H1 (cell line): Measurements from ENCODE around the gene NHLRC2. TPM values are rescaled to one million over a fixed set of nuclear protein-coding genes. Genes with fewer than 3 reads are reported as not detected.

Experiments
- CTCF ChIA-PET: fragments of 300-600 bp; sonication (Branson Sonifier 250); formaldehyde crosslinking; loops from one replicate; lab custom pipeline; 2021; ENCODE audit not compliant: partially characterized antibody; lab: Charles Lee
- POLR2A ChIA-PET: fragments of 300-600 bp; sonication (Branson Sonifier 250); formaldehyde crosslinking; loops from one replicate; lab custom pipeline; 2021; ENCODE audit warnings: inconsistent platforms; ENCODE audit not compliant: partially characterized antibody; lab: Charles Lee
- DNase-seq, 2 experiments: peaks; one replicate each; pipeline versions ENCODE4 v3.0.0 to v3.0.0-alpha.2; 2010 to 2022; ENCODE audit warnings: low spot score in 2 of 2, low read depth in 1 of 2, mixed read lengths in 1 of 2
- FAIRE-seq: peaks from 2 replicates; lab custom pipeline; 2011; peaks lifted over from hg19 to GRCh38; lab: Jason Lieb, UNC
- H2AFZ ChIP-seq: 2 replicates; pipeline ENCODE4 v1.8.1; 2012; ENCODE audit warnings: low read length, inconsistent platforms
- H2AK5ac ChIP-seq: 2 replicates; pipeline ENCODE4 v1.6.1; 2013; ENCODE audit warnings: low read depth, low read length
- H2BK120ac ChIP-seq: replicated peaks from 2 replicates; pipeline ENCODE3; 2013; ENCODE audit warnings: low read depth, low read length, inconsistent platforms
- H2BK12ac ChIP-seq: 2 replicates; pipeline ENCODE4 v1.6.1; 2013; ENCODE audit warnings: low read depth, low read length
- H2BK15ac ChIP-seq: 2 replicates; pipeline ENCODE4 v1.6.1; 2013; ENCODE audit warnings: low read length
- H2BK20ac ChIP-seq: 2 replicates; pipeline ENCODE4 v1.6.1; 2013; ENCODE audit warnings: low read length
- H2BK5ac ChIP-seq: 2 replicates; pipeline ENCODE4 v1.6.1; 2013; ENCODE audit warnings: low read depth, low read length
- H3K14ac ChIP-seq: 2 replicates; pipeline ENCODE4 v1.6.1; 2013; ENCODE audit warnings: inconsistent platforms; ENCODE audit not compliant: insufficient read length
- H3K18ac ChIP-seq: 2 replicates; pipeline ENCODE4 v1.6.1; 2013; ENCODE audit warnings: low read length; ENCODE audit errors: extremely low read depth
- H3K23ac ChIP-seq: 2 replicates; pipeline ENCODE4 v1.6.1; 2013; ENCODE audit warnings: inconsistent platforms; ENCODE audit not compliant: insufficient read length
- H3K23me2 ChIP-seq: 2 replicates; pipeline ENCODE4 v1.6.1; 2013; ENCODE audit warnings: low read depth, low read length
- H3K27ac ChIP-seq: 2 replicates; pipeline ENCODE4 v1.6.1; 2011; ENCODE audit warnings: low read depth, low read length, inconsistent platforms
- H3K27me3 ChIP-seq, 4 experiments: replicated peaks in 1 of 4; 1 replicate in 1 of 4; 2 replicates in 3 of 4; pipeline versions ENCODE4 v1.6.1 to v1.8.1; 2011 to 2013; ENCODE audit warnings: low read length in 3 of 4, mild to moderate bottlenecking in 3 of 4, inconsistent platforms in 2 of 4, mixed read lengths in 2 of 4, moderate library complexity in 1 of 4; ENCODE audit not compliant: control insufficient read depth in 3 of 4, insufficient read depth in 3 of 4; ENCODE audit errors: extremely low read depth in 1 of 4
- H3K36me3 ChIP-seq, 4 experiments: 2 replicates each; pipeline versions ENCODE4 v1.6.1 to v1.8.1; 2011 to 2013; ENCODE audit warnings: mild to moderate bottlenecking in 4 of 4, low read length in 3 of 4, moderate library complexity in 2 of 4, control low read depth in 1 of 4, inconsistent platforms in 1 of 4; ENCODE audit not compliant: insufficient read depth in 4 of 4, control insufficient read depth in 2 of 4
- H3K4ac ChIP-seq: replicated peaks from 2 replicates; pipeline ENCODE3; 2013; ENCODE audit warnings: low read length, low read depth, mixed read lengths, inconsistent platforms; ENCODE audit not compliant: insufficient read length
- H3K4me1 ChIP-seq, 4 experiments: replicated peaks in 1 of 4; 1 replicate in 1 of 4; 2 replicates in 3 of 4; pipeline versions ENCODE4 v1.6.1 to v1.8.1; 2011 to 2013; ENCODE audit warnings: low read length in 3 of 4, inconsistent platforms in 2 of 4, mixed read lengths in 1 of 4; ENCODE audit not compliant: insufficient read depth in 4 of 4, control insufficient read depth in 3 of 4
- H3K4me2 ChIP-seq, 2 experiments: 2 replicates each; pipeline versions ENCODE4 v1.6.1 to v1.8.1; 2011 to 2013; ENCODE audit warnings: low read depth in 2 of 2, low read length in 2 of 2, control low read depth in 1 of 2, inconsistent platforms in 1 of 2, mild to moderate bottlenecking in 1 of 2; ENCODE audit not compliant: insufficient read depth in 1 of 2
- H3K4me3 ChIP-seq, 4 experiments: fragments of 200-600, 300-600 bp in 1 of 4; sonication (generic), shearing (Covaris generic), sonication (Bioruptor Twin) in 1 of 4; 2 replicates each; pipeline versions ENCODE4 v1.5.1 to v1.8.1; 2011 to 2016; ENCODE audit warnings: low read length in 4 of 4, low read depth in 3 of 4, control low read depth in 2 of 4, inconsistent platforms in 2 of 4, mild to moderate bottlenecking in 2 of 4, mixed read lengths in 1 of 4, moderate library complexity in 1 of 4; ENCODE audit not compliant: insufficient read depth in 2 of 4; ENCODE audit errors: extremely low read depth in 1 of 4
- H3K56ac ChIP-seq: replicated peaks from 2 replicates; pipeline ENCODE3; 2013; ENCODE audit warnings: low read depth, mild to moderate bottlenecking, mixed read lengths, low read length, inconsistent platforms; ENCODE audit not compliant: insufficient read length
- H3K79me1 ChIP-seq: 2 replicates; pipeline ENCODE4 v1.6.1; 2013; ENCODE audit warnings: low read depth, low read length, control low read depth
- H3K79me2 ChIP-seq, 2 experiments: 2 replicates each; pipeline versions ENCODE4 v1.6.1 to v1.8.1; 2012 to 2013; ENCODE audit warnings: low read length in 2 of 2, mild to moderate bottlenecking in 2 of 2, inconsistent platforms in 1 of 2; ENCODE audit not compliant: insufficient read depth in 2 of 2, control insufficient read depth in 1 of 2
- H3K9ac ChIP-seq, 4 experiments: replicated peaks in 1 of 4; 1 replicate in 1 of 4; 2 replicates in 3 of 4; pipeline versions ENCODE4 v1.6.1 to v1.8.1; 2011 to 2013; ENCODE audit warnings: low read depth in 3 of 4, low read length in 3 of 4, control low read depth in 2 of 4, mild to moderate bottlenecking in 2 of 4, moderate library complexity in 2 of 4, inconsistent platforms in 1 of 4; ENCODE audit errors: extremely low read depth in 1 of 4
- H3K9me3 ChIP-seq, 2 experiments: 2 replicates each; pipeline versions ENCODE4 v1.6.1 to v1.8.1; 2012 to 2013; ENCODE audit warnings: mild to moderate bottlenecking in 2 of 2, moderate library complexity in 2 of 2, control low read depth in 1 of 2, inconsistent platforms in 1 of 2, low read depth in 1 of 2, low read length in 1 of 2, mixed read lengths in 1 of 2; ENCODE audit not compliant: insufficient read depth in 2 of 2
- H4K20me1 ChIP-seq, 2 experiments: replicated peaks in 1 of 2; 2 replicates each; pipeline versions ENCODE3 to v1.8.1; 2011 to 2013; ENCODE audit warnings: inconsistent platforms in 2 of 2, low read length in 2 of 2, mild to moderate bottlenecking in 1 of 2; ENCODE audit not compliant: insufficient read depth in 2 of 2, control insufficient read depth in 1 of 2
- H4K5ac ChIP-seq: 2 replicates; pipeline ENCODE4 v1.6.1; 2013; ENCODE audit warnings: low read length, low read depth, mixed read lengths, inconsistent platforms; ENCODE audit not compliant: insufficient read length
- H4K8ac ChIP-seq: 2 replicates; pipeline ENCODE4 v1.8.0; 2013; ENCODE audit warnings: mild to moderate bottlenecking, moderate library complexity, low read length, inconsistent platforms; ENCODE audit not compliant: insufficient read depth; ENCODE audit errors: extremely low read depth
- H4K91ac ChIP-seq: replicated peaks from 2 replicates; pipeline ENCODE3; 2013; ENCODE audit warnings: low read length, mixed read lengths, inconsistent platforms; ENCODE audit not compliant: insufficient read length
- BCL11A ChIP-seq, 2 experiments: IDR thresholded peaks; one replicate each; pipeline ENCODE4 v1.6.1; 2011; ENCODE audit warnings: low read depth in 2 of 2, low read length in 2 of 2, mild to moderate bottlenecking in 2 of 2
- KDM4A ChIP-seq: IDR thresholded peaks from one replicate; pipeline ENCODE4 v1.7.1; 2012; ENCODE audit warnings: low read depth, mild to moderate bottlenecking, moderate library complexity, low read length, inconsistent platforms; ENCODE audit not compliant: severe bottlenecking
- PHF8 ChIP-seq: fragments of 200-600 bp; sonication (generic); conservative IDR thresholded peaks from 2 replicates; pipeline ENCODE4 v1.7.1; 2012; ENCODE audit warnings: low read depth, mild to moderate bottlenecking, inconsistent platforms, low read length, moderate library complexity
- RBBP5 ChIP-seq: IDR thresholded peaks from 2 replicates; pipeline ENCODE4 v1.7.1; 2012; ENCODE audit warnings: low read depth, mild to moderate bottlenecking, inconsistent platforms, low read length, moderate library complexity, borderline replicate concordance
- TAF1 ChIP-seq: IDR thresholded peaks from 2 replicates; pipeline ENCODE4 v1.6.1; 2011; ENCODE audit warnings: mild to moderate bottlenecking, low read depth, low read length
- TAF7 ChIP-seq: optimal IDR thresholded peaks from 2 replicates; pipeline ENCODE3; 2011; ENCODE audit warnings: low read depth, mild to moderate bottlenecking, inconsistent platforms, low read length, moderate library complexity, borderline replicate concordance
- YY1 ChIP-seq: IDR thresholded peaks from 2 replicates; pipeline ENCODE4 v1.6.1; 2011; ENCODE audit warnings: low read depth, mild to moderate bottlenecking, low read length
- WGBS, 2 experiments: shearing (Covaris generic) in 1 of 2; methylation state at CpG; one replicate each; pipeline versions ENCODE4 v1.1.6 to v1.1.7; 2013 to 2015; ENCODE audit warnings: low lambda C conversion rate in 2 of 2, mixed read lengths in 2 of 2, inconsistent platforms in 1 of 2, low coverage in 1 of 2, missing lambda C conversion rate in 1 of 2; ENCODE audit not compliant: insufficient replicate concordance in 2 of 2, insufficient coverage in 1 of 2, insufficient read length in 1 of 2; ENCODE audit errors: extremely low coverage in 1 of 2, missing lambda C conversion rate in 1 of 2; 5-methylcytosine and 5-hydroxymethylcytosine counted together
- polyA plus RNA-seq, 7 experiments: library from polyadenylated mRNA; depleted of rRNA in 3 of 7; stranded (reverse) in 5 of 7; unstranded in 2 of 7; fragments of >200 nt in 5 of 7; fragments of 200-250 nt in 2 of 7; gene quantifications; 1 replicate in 5 of 7; 2 replicates in 1 of 7; 4 replicates in 1 of 7; pipeline versions ENCODE4 v1.2.1 to v1.2.3, GENCODE V29; 2011 to 2013; ENCODE audit warnings: missing spikeins in 2 of 7, mixed read lengths in 2 of 7
- total RNA-seq: library from RNA; stranded (reverse); fragmentation: NEBNext Ultra II Directional; extraction: Animal tissue kit (Norgen Biotek cat#: 25700); gene quantifications from 2 replicates; pipeline ENCODE4 v1.2.1, GENCODE V29; 2021
- TF ChIP-seq, protein P1 (sequence below): IDR thresholded peaks from 2 replicates; pipeline ENCODE4 v1.6.1; 2012; ENCODE audit warnings: inconsistent platforms
- TF ChIP-seq, protein P2 (sequence below): IDR thresholded peaks from 2 replicates; pipeline ENCODE4 v1.6.1; 2012; ENCODE audit warnings: inconsistent platforms

NHLRC2 gene
- total and polyA plus RNA-seq, 2 of the 8 experiments (the other 6 are each of a cell fraction or from before 2014, with no cell fraction given), result 4.9 to 25.6 TPM

DNA sequence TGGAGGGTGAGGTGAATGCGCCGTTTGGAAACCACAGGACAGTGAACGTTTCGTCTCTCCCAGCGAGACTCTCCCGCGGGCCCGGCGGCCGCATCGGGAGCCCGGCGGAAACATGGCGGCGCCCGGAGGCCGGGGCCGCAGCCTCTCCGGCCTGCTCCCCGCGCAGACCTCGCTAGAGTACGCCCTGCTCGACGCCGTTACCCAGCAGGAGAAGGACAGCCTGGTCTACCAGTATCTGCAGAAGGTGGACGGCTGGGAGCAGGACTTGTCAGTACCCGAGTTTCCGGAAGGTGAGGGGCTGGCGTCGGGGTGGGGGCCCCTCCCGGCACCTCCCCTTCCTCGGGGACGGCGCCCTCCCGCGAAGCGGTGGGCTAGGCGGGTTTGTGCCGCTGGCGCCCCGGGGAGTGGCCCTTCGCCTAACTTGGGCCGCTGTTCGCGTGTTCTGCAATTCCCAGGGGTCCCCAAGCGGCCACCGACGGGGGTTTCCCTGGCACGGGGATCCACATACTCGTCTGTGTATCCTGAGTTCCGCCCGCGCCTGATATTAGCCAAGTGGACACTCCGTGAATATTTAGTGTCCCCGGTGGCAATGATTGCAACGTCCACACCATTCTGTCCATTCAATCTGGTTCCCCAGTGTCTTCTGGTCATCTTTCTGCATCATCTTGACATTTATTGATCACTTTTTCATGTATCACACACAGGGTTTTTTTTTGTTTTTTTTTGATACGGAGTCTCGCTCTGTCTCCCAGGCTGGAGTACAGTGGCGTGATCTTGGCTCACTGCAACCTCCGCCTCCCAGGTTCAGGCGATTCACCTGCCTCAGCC lies 514 bp downstream of the NHLRC2 start:
- Histone ChIP-seq H2BK20ac (no peak overlapping the region), H3K4me2 (peak overlapping the region; percentile 81 to 98), H3K9me3 (no peaks in the 10 kb centered on the region), H3K4me1 (peaks cover 3 to 6% (median 4%) of the 10 kb centered on the region in 4 experiments; a peak in 5 of 7 replicates), H3K79me2 (peaks cover 0 to 50% of the 10 kb centered on the region in 2 experiments; a peak in 2 of 4 replicates), H3K27ac (peak overlapping the region; percentile 97), H3K18ac (peak overlapping the region; percentile 100), H3K9ac (peak overlapping the region; percentile 89 to 99 (median 98)), H3K4me3 (peak overlapping the region; percentile 75 to 98 (median 97)), H3K14ac (no peak overlapping the region), H2BK120ac (no peak overlapping the region), H3K4ac (peak overlapping the region; percentile 41), H3K23me2 (peaks cover 6% of the 10 kb centered on the region; the same call in 1 of the 2 replicates), H3K27me3 (no peaks in the 10 kb centered on the region), H4K5ac (peak overlapping the region; percentile 99), H4K8ac (peak overlapping the region; percentile 99), H3K56ac (peak overlapping the region; percentile 95), H3K79me1 (peaks cover 2% of the 10 kb centered on the region; the same call in 1 of the 2 replicates), H3K23ac (no peak overlapping the region), H2BK5ac (peak overlapping the region; percentile 99), H4K91ac (peak overlapping the region; percentile 85), H3K36me3 (peaks cover 0 to 19% (median 6%) of the 10 kb centered on the region in 4 experiments; a peak in 5 of 8 replicates), H2BK12ac (peak overlapping the region; percentile 91), H4K20me1 (no peaks in the 10 kb centered on the region), H2AK5ac (no peak overlapping the region), H2AFZ (peak overlapping the region; percentile 100), H2BK15ac (0 out of 2 replicates have a peak overlapping the region, but pooled peaks have one; percentile 88)
- DNase-seq, result peak in 1 of 2 experiments; percentile 79
- WGBS, 2 experiments, result 1% methylated on average over 52 of the region's 62 CpGs; no CpG with 5 or more reads in 1 of the 2 experiments
- FAIRE-seq, result no peak
- POLR2A ChIA-PET, result interaction anchor here (1.0 to 1.3 kb wide), 3 partner anchors 10 to 129 kb away, joined by 3 to 7 read pairs (median 3); no protein-coding TSS in a partner anchor
- CTCF ChIA-PET, result no interaction called here
- peak; percentile 83 for TF ChIP-seq TAF1
- TF ChIP-seq, protein P1, sequence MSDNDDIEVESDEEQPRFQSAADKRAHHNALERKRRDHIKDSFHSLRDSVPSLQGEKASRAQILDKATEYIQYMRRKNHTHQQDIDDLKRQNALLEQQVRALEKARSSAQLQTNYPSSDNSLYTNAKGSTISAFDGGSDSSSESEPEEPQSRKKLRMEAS, result peak; percentile 22; the same call in 1 of the 2 replicates
- peak; percentile 70 for TF ChIP-seq TAF7
- peak; percentile 95 for TF ChIP-seq PHF8
- TF ChIP-seq, protein P2, sequence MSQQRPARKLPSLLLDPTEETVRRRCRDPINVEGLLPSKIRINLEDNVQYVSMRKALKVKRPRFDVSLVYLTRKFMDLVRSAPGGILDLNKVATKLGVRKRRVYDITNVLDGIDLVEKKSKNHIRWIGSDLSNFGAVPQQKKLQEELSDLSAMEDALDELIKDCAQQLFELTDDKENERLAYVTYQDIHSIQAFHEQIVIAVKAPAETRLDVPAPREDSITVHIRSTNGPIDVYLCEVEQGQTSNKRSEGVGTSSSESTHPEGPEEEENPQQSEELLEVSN, result no peak
- TF ChIP-seq YY1, result peak; percentile 95
- peak; percentile 59 for TF ChIP-seq KDM4A
- no peak for TF ChIP-seq BCL11A (IDR thresholded peaks at IDR 0.05; ENCODE audit: low read depth in 2 of 2, low read length in 2 of 2)
- peak; percentile 91 for TF ChIP-seq RBBP5
